Measurements from ENCODE around the gene NSUN4.

NSUN4 gene

DNA sequence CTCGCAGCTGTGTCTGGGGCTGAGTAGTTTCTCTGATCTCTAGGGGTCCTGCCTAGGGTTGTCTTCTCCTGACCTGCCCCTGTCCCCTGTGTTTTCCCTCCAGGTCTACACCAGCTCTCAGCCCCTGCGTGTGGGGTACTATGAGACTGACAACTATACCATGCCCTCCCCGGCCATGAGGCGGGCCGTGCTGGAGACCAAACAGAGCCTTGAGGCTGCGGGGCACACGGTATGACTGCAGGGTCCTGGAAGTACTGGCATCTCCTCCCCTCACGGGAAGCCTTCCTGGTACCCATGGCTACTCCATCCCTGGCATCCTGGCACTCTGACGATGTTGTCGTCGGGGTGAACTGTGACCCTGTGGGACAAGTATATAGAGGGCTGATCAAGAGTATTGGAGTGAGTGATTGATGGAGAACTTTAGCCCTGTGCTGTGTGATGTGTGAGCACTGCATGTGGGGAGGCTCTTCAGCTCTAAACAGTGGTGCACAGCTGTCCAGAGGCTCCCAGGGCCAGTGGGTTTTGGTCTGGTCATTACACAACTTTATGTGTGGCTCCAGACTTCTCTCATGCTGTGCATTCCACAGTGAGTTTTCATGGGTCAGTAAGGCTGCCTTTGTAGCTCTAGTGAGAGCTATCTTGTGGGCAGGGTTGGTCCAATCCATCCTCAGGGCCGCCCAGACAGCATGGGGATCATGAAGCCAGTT, 67.9 kb downstream of the NSUN4 start:
- no peak for DNase-seq

DNA sequence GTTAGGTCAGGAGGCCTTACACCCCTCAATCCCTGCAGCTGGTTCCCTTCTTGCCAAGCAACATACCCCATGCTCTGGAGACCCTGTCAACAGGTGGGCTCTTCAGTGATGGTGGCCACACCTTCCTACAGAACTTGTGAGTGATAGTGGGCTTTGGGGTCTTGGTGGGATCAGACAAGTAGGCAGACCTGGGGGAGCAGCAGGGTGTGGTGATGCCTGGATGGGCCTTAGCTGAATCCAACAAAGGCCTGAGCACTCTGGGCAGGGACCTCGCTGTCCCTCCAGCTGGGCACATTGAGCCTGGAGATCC, 68.4 kb downstream of the NSUN4 start:
- DNase-seq = no peak

DNA sequence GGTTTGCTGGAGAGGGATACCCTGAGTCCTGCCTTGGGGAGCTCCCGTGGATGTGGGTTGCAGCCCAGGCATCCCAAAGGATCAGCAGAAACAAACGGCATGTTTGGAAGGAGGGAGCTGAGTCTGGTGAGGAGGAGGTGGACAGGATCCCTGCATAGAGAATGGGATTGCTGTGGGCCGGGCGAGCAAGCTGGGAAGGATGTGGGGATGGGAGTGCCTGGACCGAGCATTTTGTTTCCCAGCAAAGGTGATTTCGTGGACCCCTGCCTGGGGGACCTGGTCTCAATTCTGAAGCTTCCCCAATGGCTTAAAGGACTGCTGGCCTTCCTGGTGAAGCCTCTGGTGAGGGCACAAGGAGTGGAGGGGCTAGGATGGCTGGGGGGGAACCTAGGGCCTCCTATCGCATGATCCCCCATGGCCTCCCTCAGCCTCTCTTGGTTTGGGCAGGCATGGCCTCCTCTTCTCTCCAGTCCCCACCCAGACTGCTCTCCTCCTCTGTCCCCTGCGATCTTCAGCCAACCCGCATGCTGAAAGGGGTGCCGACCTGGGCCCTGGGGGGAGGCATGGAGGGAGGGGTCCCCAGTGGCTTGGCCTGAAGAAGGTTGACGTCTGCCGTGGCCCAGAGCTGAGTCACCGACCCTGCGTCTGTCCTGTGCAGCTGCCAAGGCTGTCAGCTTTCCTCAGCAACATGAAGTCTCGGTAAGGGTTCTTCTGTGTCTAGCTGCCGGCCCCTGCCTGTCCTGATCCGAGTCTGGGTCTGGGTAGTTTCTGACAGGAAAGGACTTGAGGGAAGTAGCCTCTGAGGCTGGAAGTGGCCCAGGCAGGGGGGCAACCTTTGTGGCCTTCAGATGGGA, 69.8 kb downstream of the NSUN4 start:
- no peak for DNase-seq

DNA sequence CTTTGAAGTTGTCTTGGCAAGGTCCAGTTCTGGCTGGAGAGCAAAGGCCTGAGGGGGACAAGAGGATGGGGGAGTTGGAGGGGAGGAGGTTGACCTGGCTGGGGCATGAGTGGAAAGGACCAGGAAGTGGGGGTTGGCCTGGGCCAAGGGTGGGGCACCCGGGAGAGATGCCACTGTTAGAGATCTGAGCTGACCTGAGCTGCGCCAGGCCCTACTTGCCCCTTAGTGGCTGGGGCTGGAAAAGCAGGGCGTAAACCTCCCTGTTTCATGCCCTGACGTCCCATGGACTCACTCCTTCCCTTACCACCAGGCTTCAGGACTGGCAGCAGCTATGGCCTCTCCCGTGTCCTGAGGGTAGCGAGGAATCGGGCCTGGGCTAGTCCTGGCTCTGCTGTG, 70.4 kb downstream of the NSUN4 start:
- no peak for DNase-seq
